ENCODE results near the gene ACSL5.
"Not testable (repeated sequence)": the region's sequence is repeated elsewhere in the genome, so short reads cannot be mapped to it uniquely, and the experiment has no call there.

The ACSL5 gene

DNA sequence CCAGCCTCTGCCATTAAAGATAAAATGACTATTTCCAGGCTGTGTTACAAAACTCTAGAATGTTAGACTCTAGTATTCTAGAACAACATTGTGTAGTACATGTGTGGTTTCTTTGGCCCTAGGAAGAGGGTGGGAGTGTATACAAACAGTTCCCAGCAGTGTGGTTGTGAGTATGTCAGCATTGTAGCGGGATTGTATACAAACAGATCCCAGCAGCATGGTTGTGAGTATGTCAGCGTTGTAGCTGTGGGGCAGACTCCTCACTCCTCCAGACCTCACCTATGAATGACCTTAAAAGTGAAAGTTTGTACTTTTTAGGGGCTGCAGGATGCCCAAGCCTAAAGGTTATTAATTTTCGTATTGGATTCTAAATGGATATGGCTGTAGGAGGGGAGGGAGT, 6.9 kb upstream of the ACSL5 start:
- Histone ChIP-seq H3K36me3 (ENCODE audit: insufficient read depth, low read length) (no peaks in the 10 kb centered on the region), H3K4me3 (ENCODE audit: low read length) (no peak overlapping the region), H3K27ac (ENCODE audit: low read depth, low read length) (no peak overlapping the region), H3K9ac (ENCODE audit: low read depth, low read length) (no peak overlapping the region), H3K9me3 (ENCODE audit: insufficient read depth, low read depth, low read length) (no peaks in the 10 kb centered on the region), H3K27me3 (ENCODE audit: insufficient read depth, low read length) (no peaks in the 10 kb centered on the region), H3K4me1 (ENCODE audit: insufficient read depth, low read length) (no peaks in the 10 kb centered on the region)
- WGBS, result 87% methylated on average over 3 of the region's 3 CpGs

DNA sequence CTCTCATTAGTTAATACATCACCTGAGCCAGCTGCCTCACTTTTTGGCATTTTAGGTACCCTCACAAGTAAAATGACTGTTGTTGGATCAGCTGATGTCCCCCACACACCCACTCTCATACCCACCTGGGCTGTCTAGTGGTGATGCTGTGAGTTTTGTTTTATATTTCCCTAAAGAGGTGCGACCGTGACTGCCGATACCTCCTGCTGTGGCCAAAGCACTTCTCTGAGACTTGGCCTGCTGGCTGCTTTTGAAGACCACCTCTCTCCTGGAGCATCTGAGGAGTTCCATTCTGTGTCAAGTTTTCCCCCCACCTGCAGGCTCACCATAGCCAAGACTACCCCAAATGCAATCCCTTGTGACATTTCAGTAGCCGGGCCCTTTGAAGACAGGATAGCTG, 6.4 kb upstream of the ACSL5 start:
- no peaks in the 10 kb centered on the region for H3K4me1 ChIP-seq (ENCODE audit: insufficient read depth, low read length)
- no peaks in the 10 kb centered on the region for H3K36me3 ChIP-seq (ENCODE audit: insufficient read depth, low read length)
- H3K27me3 ChIP-seq (ENCODE audit: insufficient read depth, low read length), result no peaks in the 10 kb centered on the region
- 94% methylated on average over 4 of the region's 4 CpGs for WGBS
- H3K4me3 ChIP-seq (ENCODE audit: low read length), result no peak overlapping the region
- H3K9me3 ChIP-seq (ENCODE audit: insufficient read depth, low read depth, low read length), result no peaks in the 10 kb centered on the region
- H3K27ac ChIP-seq (ENCODE audit: low read depth, low read length), result no peak overlapping the region
- no peak overlapping the region for H3K9ac ChIP-seq (ENCODE audit: low read depth, low read length)

DNA sequence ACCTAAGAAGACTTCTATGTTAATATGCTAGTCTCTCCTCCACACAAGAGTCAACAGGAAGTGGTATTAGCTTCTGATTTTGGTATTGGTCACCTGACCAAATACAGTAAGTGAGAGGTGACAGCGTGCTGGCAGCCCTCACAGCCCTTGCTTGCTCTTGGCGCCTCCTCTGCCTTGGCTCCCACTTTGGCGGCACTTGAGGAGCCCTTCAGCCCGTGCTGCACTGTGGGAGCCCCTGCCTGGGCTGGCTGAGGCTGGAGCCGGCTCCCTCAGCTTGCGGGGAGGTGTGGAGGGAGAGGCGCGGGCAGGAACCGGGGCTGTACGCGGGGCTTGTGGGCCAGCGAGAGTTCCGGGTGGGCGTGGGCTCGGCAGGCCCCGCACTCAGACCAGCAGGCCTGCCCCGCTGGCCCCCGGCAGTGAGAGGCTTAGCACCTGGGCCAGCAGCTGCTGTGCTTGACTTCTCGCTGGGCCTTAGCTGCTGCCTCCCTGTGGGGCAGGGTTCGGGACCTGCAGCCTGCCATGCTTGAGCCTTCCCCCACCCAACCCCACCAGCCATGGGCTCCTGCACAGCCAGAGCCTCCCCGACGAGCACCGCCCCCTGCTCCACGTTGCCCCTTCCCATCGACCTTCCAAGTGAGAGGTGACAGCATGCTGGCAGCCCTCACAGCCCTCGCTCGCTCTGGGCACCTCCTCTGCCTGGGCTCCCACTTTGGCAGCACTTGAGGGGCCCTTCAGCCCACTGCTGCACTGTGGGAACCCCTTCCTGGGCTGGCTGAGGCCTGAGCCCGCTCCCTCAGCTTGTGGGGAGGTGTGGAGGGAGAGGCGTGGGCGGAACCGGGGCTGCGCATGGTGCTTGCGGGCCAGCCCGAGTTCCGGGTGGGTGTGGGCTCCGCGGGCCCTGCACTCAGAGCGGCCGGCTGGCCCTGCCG, 4.2 kb upstream of the ACSL5 start:
- no peaks in the 10 kb centered on the region for H3K27me3 ChIP-seq (ENCODE audit: insufficient read depth, low read length)
- H3K4me1 ChIP-seq (ENCODE audit: insufficient read depth, low read length), result no peaks in the 10 kb centered on the region
- no peaks in the 10 kb centered on the region for H3K36me3 ChIP-seq (ENCODE audit: insufficient read depth, low read length)
- H3K9ac ChIP-seq (ENCODE audit: low read depth, low read length), result no peak overlapping the region
- H3K9me3 ChIP-seq (ENCODE audit: insufficient read depth, low read depth, low read length), result no peaks in the 10 kb centered on the region
- no peak overlapping the region for H3K4me3 ChIP-seq (ENCODE audit: low read length)
- H3K27ac ChIP-seq (ENCODE audit: low read depth, low read length), result no peak overlapping the region
- WGBS, result 93% methylated on average over 40 of the region's 40 CpGs

DNA sequence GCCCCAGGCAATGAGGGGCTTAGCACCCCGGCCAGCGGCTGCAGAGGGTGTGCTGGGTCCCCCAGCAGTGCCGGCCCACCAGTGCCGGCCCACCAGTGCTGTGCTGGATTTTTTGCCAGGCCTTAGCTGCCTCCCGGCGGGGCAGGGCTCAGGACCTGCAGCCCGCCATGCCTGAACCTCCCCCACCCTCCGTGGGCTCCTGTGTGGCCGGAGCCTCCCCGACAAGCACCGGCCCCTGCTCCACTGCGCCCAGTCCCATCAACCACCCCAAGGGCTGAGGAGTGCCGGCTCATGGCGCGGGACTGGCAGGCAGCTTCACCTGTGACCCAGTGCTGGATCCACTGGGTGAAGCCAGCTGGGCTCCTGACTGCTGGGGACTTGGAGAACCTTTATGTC, 3.5 kb upstream of the ACSL5 start:
- 95% methylated on average over 15 of the region's 15 CpGs for WGBS
- no peaks in the 10 kb centered on the region for H3K27me3 ChIP-seq (ENCODE audit: insufficient read depth, low read length)

DNA sequence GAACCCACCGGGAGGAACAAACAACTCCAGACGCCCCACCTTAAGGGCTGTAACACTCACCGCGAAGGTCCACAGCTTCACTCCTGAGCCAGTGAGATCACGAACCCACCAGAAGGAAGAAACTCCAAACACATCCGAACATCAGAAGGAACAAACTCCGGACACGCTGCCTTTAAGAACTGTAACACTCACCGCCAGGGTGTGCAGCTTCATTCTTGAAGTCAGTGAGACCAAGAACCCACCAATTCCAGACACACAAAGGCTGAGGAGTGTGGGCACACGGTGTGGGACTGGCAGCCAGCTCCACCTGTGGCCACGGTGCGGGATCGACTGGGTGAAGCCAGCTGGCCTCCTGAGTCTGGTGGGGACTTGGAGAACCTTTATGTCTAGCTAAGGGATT, 2.6 kb upstream of the ACSL5 start:
- H3K4me1 ChIP-seq (ENCODE audit: insufficient read depth, low read length), result not testable (repeated sequence)
- WGBS, result 97% methylated on average over 13 of the region's 13 CpGs

More for the DNA sequence above, 3.5 kb upstream of the ACSL5 start:
- H3K27ac ChIP-seq (ENCODE audit: low read depth, low read length), result no peak overlapping the region
- no peaks in the 10 kb centered on the region for H3K36me3 ChIP-seq (ENCODE audit: insufficient read depth, low read length)
- no peaks in the 10 kb centered on the region for H3K4me1 ChIP-seq (ENCODE audit: insufficient read depth, low read length)
- H3K9ac ChIP-seq (ENCODE audit: low read depth, low read length), result no peak overlapping the region
- H3K9me3 ChIP-seq (ENCODE audit: insufficient read depth, low read depth, low read length), result no peaks in the 10 kb centered on the region
- no peak overlapping the region for H3K4me3 ChIP-seq (ENCODE audit: low read length)

DNA sequence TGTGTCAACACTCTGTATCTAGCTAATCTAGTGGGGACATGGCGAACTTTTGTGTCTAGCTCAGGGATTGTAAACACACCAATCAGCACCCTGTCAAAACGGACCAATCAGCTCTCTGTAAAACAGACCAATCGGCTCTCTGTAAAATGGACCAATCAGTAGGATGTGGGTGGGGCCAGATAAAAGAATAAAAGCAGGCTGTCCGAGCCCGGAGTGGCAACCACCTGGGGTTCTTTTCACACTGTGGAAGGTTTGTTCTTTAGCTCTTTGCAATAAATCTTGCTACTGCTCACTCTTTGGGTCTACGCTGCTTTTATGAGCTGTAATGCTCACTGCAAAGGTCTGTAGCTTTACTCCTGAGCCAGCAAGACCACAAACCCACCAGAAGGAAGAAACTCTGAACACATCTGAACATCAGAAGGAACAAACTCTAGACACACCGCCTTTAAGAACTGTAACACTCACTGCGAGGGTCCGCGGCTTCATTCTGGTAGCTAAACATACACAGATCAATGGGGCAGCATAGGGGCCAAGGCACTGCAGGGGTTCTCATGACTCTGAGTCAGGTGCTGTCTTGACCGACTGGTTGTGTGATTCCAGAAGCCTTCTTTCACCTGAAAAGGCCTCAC, 1.6 kb upstream of the ACSL5 start:
- not testable (repeated sequence) for H3K27ac ChIP-seq (ENCODE audit: low read depth, low read length); H3K27me3 ChIP-seq (ENCODE audit: insufficient read depth, low read length); H3K36me3 ChIP-seq (ENCODE audit: insufficient read depth, low read length); H3K4me3 ChIP-seq (ENCODE audit: low read length); H3K9me3 ChIP-seq (ENCODE audit: insufficient read depth, low read depth, low read length); H3K9ac ChIP-seq (ENCODE audit: low read depth, low read length); H3K4me1 ChIP-seq (ENCODE audit: insufficient read depth, low read length)
- 95% methylated on average over 11 of the region's 11 CpGs for WGBS

More for the DNA sequence above, 2.6 kb upstream of the ACSL5 start:
- not testable (repeated sequence) for H3K9me3 ChIP-seq (ENCODE audit: insufficient read depth, low read depth, low read length); H3K27me3 ChIP-seq (ENCODE audit: insufficient read depth, low read length); H3K4me3 ChIP-seq (ENCODE audit: low read length); H3K36me3 ChIP-seq (ENCODE audit: insufficient read depth, low read length); H3K9ac ChIP-seq (ENCODE audit: low read depth, low read length); H3K27ac ChIP-seq (ENCODE audit: low read depth, low read length)

DNA sequence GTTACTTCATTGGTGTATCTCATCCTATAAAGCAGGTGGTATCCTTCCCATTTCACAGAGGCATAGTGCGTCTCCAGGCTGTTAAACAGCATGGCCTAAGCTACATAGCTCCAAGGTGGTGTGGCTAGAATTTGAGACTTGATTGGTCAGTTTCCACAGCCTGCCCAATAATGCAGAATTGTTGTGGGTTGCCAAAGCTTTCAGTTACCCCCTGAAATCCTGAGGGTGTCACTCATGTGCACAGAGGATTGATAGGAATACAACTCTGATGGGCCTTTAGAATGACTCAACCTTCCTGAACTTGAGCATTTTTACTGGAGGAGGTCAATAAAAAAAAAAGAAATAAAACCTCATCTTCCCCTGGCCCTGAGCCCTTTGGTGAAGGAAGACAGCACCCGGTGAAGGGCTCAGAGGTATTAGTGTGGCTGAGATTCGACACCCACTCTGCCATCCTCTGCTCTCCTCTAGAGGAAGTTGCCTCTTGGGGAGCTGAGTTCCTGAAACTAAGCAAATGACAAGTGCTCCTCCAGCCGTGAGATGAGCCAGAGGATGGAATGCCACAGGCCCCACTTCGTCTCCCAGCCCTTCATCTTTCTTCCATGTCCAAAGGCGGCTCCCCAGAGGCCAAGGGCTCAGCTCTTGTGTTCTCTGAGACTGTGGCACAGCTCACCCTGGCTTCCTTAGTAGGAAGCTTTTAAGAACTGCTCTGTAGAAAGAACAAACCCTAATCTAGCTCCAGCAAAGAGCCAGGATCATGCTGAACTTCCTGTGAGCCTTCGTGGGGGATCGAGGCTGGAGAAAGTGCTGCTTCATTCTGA, 1.0 kb downstream of the ACSL5 start:
- H3K27me3 ChIP-seq (ENCODE audit: insufficient read depth, low read length), result no peaks in the 10 kb centered on the region
- WGBS, result 82% methylated on average over 8 of the region's 8 CpGs
- H3K27ac ChIP-seq (ENCODE audit: low read depth, low read length), result no peak overlapping the region
- H3K36me3 ChIP-seq (ENCODE audit: insufficient read depth, low read length), result no peaks in the 10 kb centered on the region
- H3K9ac ChIP-seq (ENCODE audit: low read depth, low read length), result no peak overlapping the region
- no peaks in the 10 kb centered on the region for H3K9me3 ChIP-seq (ENCODE audit: insufficient read depth, low read depth, low read length)
- H3K4me1 ChIP-seq (ENCODE audit: insufficient read depth, low read length), result peaks cover 3% of the 10 kb centered on the region; the same call in 1 of the 2 replicates
- H3K4me3 ChIP-seq (ENCODE audit: low read length), result no peak overlapping the region

DNA sequence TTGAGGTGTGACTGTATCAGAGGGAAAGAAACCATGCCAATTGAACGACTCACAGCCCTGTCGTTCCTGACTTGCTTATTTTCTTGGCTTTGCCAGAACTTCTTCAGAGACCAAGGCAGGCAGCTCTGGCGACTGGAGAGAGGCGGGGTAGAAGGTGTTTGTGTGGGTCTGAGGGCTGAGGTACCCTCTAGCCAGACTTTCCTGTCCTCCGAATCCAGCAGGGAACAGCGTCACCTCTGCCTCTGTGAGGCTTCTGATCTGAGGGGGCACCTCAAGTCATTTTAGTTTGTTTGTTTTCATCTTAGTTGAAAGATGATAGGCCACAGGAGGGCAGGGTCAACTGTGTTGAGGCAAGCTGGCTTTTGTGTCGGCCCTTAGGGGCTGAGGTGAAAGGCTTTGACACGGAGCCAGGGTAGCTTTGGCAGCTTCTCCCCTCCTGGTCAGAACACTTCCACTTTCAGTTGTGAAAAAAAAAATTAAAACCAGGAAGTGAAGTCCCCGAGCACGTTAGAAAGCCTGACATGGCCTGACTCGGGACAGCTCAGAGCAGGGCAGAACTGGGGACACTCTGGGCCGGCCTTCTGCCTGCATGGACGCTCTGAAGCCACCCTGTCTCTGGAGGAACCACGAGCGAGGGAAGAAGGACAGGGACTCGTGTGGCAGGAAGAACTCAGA, 1.9 kb downstream of the ACSL5 start:
- Histone ChIP-seq H3K36me3 (ENCODE audit: insufficient read depth, low read length) (no peaks in the 10 kb centered on the region), H3K27ac (ENCODE audit: low read depth, low read length) (no peak overlapping the region), H3K4me1 (ENCODE audit: insufficient read depth, low read length) (peaks cover 3% of the 10 kb centered on the region; the same call in 1 of the 2 replicates), H3K9ac (ENCODE audit: low read depth, low read length) (no peak overlapping the region), H3K9me3 (ENCODE audit: insufficient read depth, low read depth, low read length) (no peaks in the 10 kb centered on the region), H3K4me3 (ENCODE audit: low read length) (no peak overlapping the region), H3K27me3 (ENCODE audit: insufficient read depth, low read length) (no peaks in the 10 kb centered on the region)
- 83% methylated on average over 16 of the region's 16 CpGs for WGBS

DNA sequence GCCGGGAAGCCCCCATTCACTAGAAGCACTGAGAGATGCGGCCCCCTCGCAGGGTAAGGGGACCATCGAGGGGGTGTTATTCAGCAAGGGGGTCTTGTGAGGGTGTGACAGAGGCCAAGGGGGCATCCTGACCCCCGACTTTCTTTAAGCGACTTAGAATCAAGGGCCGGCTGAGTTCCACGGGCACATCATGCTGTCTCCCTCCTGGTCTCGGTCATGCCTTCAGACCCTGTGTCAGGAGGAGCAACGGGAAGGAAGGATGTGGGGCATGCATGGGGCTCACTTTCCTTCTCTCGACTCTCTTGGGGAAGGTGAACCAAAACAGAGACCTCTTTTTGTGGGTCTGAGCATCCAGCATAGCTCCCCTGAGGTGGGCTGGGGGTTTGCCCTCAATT, 2.5 kb downstream of the ACSL5 start:
- WGBS, result 93% methylated on average over 11 of the region's 11 CpGs
- Histone ChIP-seq H3K36me3 (ENCODE audit: insufficient read depth, low read length) (no peaks in the 10 kb centered on the region), H3K9me3 (ENCODE audit: insufficient read depth, low read depth, low read length) (no peaks in the 10 kb centered on the region), H3K4me1 (ENCODE audit: insufficient read depth, low read length) (peaks cover 3% of the 10 kb centered on the region; the same call in 1 of the 2 replicates), H3K9ac (ENCODE audit: low read depth, low read length) (no peak overlapping the region), H3K27me3 (ENCODE audit: insufficient read depth, low read length) (no peaks in the 10 kb centered on the region), H3K27ac (ENCODE audit: low read depth, low read length) (no peak overlapping the region), H3K4me3 (ENCODE audit: low read length) (no peak overlapping the region)

DNA sequence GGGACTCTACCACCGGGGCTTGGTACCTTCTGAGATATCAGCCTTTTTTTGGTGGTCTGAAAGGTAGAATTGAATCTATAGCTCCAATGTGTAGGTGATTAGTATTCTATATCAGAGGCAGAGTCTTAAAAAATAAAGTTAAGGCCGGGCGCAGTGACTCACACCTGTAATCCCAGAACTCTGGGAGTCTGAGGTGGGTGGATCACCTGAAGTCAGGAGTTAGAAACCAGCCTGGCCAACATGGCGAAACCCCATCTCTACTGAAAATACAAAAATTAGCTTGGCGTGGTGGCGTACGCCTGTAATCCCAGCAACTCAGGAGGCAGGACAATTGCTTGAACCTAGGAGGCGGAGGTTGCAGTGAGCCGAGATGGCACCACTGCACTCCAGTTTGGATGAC, 3.2 kb downstream of the ACSL5 start:
- H3K4me3 ChIP-seq (ENCODE audit: low read length); H3K36me3 ChIP-seq (ENCODE audit: insufficient read depth, low read length); H3K9ac ChIP-seq (ENCODE audit: low read depth, low read length); H3K27me3 ChIP-seq (ENCODE audit: insufficient read depth, low read length); H3K4me1 ChIP-seq (ENCODE audit: insufficient read depth, low read length); H3K27ac ChIP-seq (ENCODE audit: low read depth, low read length); H3K9me3 ChIP-seq (ENCODE audit: insufficient read depth, low read depth, low read length): not testable (repeated sequence)
- 94% methylated on average over 9 of the region's 9 CpGs for WGBS
